ENCODE data around the gene DIP2A.

DIP2A gene

GRCh38 chr21:46458315-46459023 is at the start of gene DIP2A:
Gene DIP2A, plus strand, starts transcription at chr21:46458891. Its CDS starts 241 bp downstream, at chr21:46459132.
- DNase-seq: peak; percentile 99

- DNase-seq: no peak
These were observed 48.9 kb upstream of the DIP2A start for GRCh38 chr21:46409641-46410406.

GRCh38 chr21:46410516-46410915 is 48.2 kb upstream of the DIP2A start:
- DNase-seq: no peak

- DNase-seq: no peak
These were observed 47.5 kb upstream of the DIP2A start for GRCh38 chr21:46411236-46411635.

GRCh38 chr21:46411691-46412090 is 47.0 kb upstream of the DIP2A start:
- no peak for DNase-seq

GRCh38 chr21:46412521-46413364 is 45.9 kb upstream of the DIP2A start:
- no peak for DNase-seq

GRCh38 chr21:46413365-46413696 is 45.4 kb upstream of the DIP2A start:
- DNase-seq: no peak

GRCh38 chr21:46414965-46415275 is 43.8 kb upstream of the DIP2A start:
- no peak for DNase-seq

- DNase-seq: no peak
These were observed 42.1 kb upstream of the DIP2A start for GRCh38 chr21:46416551-46416950.

- DNase-seq: no peak
These were observed 40.3 kb upstream of the DIP2A start for GRCh38 chr21:46418265-46418946.

- no peak for DNase-seq
These were observed 38.2 kb upstream of the DIP2A start for GRCh38 chr21:46420241-46421190.

- DNase-seq: no peak
These were observed 37.4 kb upstream of the DIP2A start for GRCh38 chr21:46421191-46421750.

GRCh38 chr21:46421756-46422555 is 36.7 kb upstream of the DIP2A start:
- DNase-seq: no peak

- DNase-seq: no peak
These were observed 36.0 kb upstream of the DIP2A start for GRCh38 chr21:46422636-46423241.

- peak; percentile 15 for DNase-seq
These were observed 35.1 kb upstream of the DIP2A start for GRCh38 chr21:46423546-46424038.

- no peak for DNase-seq
These were observed 34.6 kb upstream of the DIP2A start for GRCh38 chr21:46424039-46424591.

GRCh38 chr21:46424621-46425020 is 34.1 kb upstream of the DIP2A start:
- DNase-seq: no peak

- no peak for DNase-seq
These were observed 33.6 kb upstream of the DIP2A start for GRCh38 chr21:46425041-46425440.

- no peak for DNase-seq
These were observed 33.1 kb upstream of the DIP2A start for GRCh38 chr21:46425571-46425970.
